Measurements from ENCODE around the gene MRPL10. TPM values are rescaled to one million over a fixed set of nuclear protein-coding genes. Genes with fewer than 3 reads are reported as not detected.

MRPL10 gene
- 10 to 100 TPM; 17.5 to 30.4 TPM for polyA plus RNA-seq

DNA sequence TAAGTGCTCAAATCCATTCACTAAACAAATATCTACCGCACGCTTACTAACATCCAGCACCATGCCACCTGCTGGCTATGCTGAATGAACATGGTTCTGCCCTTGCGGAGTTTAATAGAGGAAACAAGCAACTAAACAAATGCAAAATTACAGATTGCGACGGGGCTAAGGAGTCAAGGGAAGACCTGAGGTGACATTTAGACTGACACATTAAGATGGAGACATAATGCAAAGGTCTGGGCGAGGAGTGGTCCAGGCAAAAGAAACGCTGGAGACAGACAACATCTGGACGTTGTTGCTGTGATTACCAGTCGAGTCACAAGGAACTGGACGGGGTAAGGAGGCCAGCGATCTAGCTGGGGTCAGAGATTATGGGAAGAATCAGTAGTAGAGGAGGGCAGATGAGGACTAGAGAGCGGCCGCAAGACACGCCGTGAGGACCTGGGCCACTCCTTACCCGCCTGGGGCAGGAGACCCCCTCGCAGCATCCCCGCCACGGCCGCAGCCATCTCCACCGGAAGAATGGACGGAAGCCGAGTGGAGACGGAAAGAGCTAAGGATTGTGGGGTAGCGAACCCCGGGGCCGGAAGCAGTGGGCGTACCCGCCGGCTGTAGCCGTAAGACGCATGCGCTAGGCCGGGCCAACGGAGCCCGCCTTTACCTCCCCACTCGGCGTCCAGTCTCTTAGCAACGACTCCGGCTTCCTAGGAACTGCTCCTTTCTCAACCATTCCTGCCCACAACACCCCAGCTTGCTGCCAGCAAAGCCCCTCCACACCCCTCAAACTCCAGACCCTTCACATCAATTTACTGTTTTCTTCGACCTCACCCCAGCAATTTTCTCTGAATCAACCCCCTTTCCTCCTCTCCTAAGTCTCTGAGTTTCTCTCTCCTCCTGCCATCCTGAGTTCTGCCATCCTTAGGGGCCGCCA is at the start of gene MRPL10, which contains the start of gene LRRC46:
TSS of gene MRPL10 (minus strand) at position 539 of the 931 bp plus-strand sequence. CDS start at position 509, 30 bp downstream.
TSS of gene LRRC46 (plus strand) at position 668 of the 931 bp plus-strand sequence. CDS start 320 bp downstream, outside the sequence.
- no peaks in the 10 kb centered on the region for H3K27me3 ChIP-seq (ENCODE audit: control insufficient read depth in 1 of 2, insufficient read depth in 2 of 2, low read length in 2 of 2)
- no peaks in the 10 kb centered on the region for H3K9me3 ChIP-seq (ENCODE audit: control insufficient read depth in 2 of 2, insufficient read depth in 1 of 2, low read depth in 1 of 2, low read length in 1 of 2)
- H3K4me3 ChIP-seq (ENCODE audit: low read depth in 1 of 2, low read length in 2 of 2): peak within 1 kb of the TSS; percentile 60 to 92
- H3K36me3 ChIP-seq (ENCODE audit: control insufficient read depth in 2 of 2, insufficient read depth in 2 of 2, low read length in 1 of 2): peaks cover 10 to 18% of the 10 kb centered on the region in 2 donors
- H3K27ac ChIP-seq (ENCODE audit: low read depth in 2 of 2, low read length in 1 of 2): peak within 1 kb of the TSS; percentile 80 to 88
- peaks cover 3 to 7% of the 10 kb centered on the region in 2 donors for H3K4me1 ChIP-seq (ENCODE audit: control insufficient read depth in 2 of 2, insufficient read depth in 2 of 2, low read length in 1 of 2)
- 0% methylated on average over 42 of the region's 42 CpGs for WGBS, 2 donors

- peaks cover 0 to 11% of the 10 kb centered on the region in 2 donors for H3K4me1 ChIP-seq (ENCODE audit: control insufficient read depth in 2 of 2, insufficient read depth in 2 of 2, low read length in 1 of 2)
- WGBS, 2 donors: 83% methylated on average over 8 of the region's 8 CpGs
- H3K36me3 ChIP-seq (ENCODE audit: control insufficient read depth in 2 of 2, insufficient read depth in 2 of 2, low read length in 1 of 2): no peaks in the 10 kb centered on the region
- no peak overlapping the region for H3K4me3 ChIP-seq (ENCODE audit: low read depth in 1 of 2, low read length in 2 of 2)
- H3K9me3 ChIP-seq (ENCODE audit: control insufficient read depth in 2 of 2, insufficient read depth in 1 of 2, low read depth in 1 of 2, low read length in 1 of 2): no peaks in the 10 kb centered on the region
- H3K27ac ChIP-seq (ENCODE audit: low read depth in 2 of 2, low read length in 1 of 2): no peak overlapping the region
- H3K27me3 ChIP-seq (ENCODE audit: control insufficient read depth in 1 of 2, insufficient read depth in 2 of 2, low read length in 2 of 2): no peaks in the 10 kb centered on the region
Measured at GRCh38 chr17:47879776-47880454, 48.6 kb upstream of the MRPL10 start.

DNA sequence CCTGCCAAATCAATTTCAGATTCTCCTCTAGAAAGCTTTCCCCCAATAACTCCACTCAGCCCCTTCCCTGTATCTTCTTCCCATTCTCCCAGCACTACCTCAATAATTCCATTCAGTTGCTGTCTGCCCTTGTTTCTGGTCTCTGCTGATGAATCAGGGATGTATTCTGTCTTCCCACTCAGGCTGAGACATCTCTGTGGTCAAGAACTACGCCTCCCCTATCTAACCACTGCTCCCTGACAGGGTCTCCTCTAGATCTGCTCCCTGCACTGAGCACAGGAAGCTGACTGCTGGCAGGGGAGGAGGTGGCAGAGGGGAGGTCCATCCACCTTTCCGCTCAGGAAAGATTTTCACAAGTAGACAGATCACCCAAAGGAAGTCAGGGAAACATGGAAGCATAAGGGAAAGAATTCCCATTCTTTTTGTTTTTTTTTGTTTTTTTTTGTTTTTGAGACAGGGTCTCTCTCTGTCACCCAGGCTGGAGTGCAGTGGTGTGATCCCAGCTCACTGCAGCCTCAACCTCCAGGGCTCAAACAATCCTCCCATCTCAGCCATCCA is 47.8 kb upstream of the MRPL10 start:
- Histone ChIP-seq H3K9me3 (ENCODE audit: control insufficient read depth in 2 of 2, insufficient read depth in 1 of 2, low read depth in 1 of 2, low read length in 1 of 2) (no peaks in the 10 kb centered on the region), H3K4me1 (ENCODE audit: control insufficient read depth in 2 of 2, insufficient read depth in 2 of 2, low read length in 1 of 2) (peaks cover 0 to 11% of the 10 kb centered on the region in 2 donors), H3K27me3 (ENCODE audit: control insufficient read depth in 1 of 2, insufficient read depth in 2 of 2, low read length in 2 of 2) (no peaks in the 10 kb centered on the region), H3K4me3 (ENCODE audit: low read depth in 1 of 2, low read length in 2 of 2) (no peak overlapping the region), H3K36me3 (ENCODE audit: control insufficient read depth in 2 of 2, insufficient read depth in 2 of 2, low read length in 1 of 2) (no peaks in the 10 kb centered on the region), H3K27ac (ENCODE audit: low read depth in 2 of 2, low read length in 1 of 2) (no peak overlapping the region)
- 66 to 68% methylated on average over 2 of the region's 2 CpGs for WGBS, 2 donors

- WGBS, 2 donors: 47 to 53% methylated on average over 10 of the region's 10 CpGs
- H3K4me1 ChIP-seq (ENCODE audit: control insufficient read depth in 2 of 2, insufficient read depth in 2 of 2, low read length in 1 of 2): peaks cover 0 to 10% of the 10 kb centered on the region in 2 donors
- no peaks in the 10 kb centered on the region for H3K36me3 ChIP-seq (ENCODE audit: control insufficient read depth in 2 of 2, insufficient read depth in 2 of 2, low read length in 1 of 2)
- H3K27me3 ChIP-seq (ENCODE audit: control insufficient read depth in 1 of 2, insufficient read depth in 2 of 2, low read length in 2 of 2): no peaks in the 10 kb centered on the region
- no peak overlapping the region for H3K27ac ChIP-seq (ENCODE audit: low read depth in 2 of 2, low read length in 1 of 2)
- no peaks in the 10 kb centered on the region for H3K9me3 ChIP-seq (ENCODE audit: control insufficient read depth in 2 of 2, insufficient read depth in 1 of 2, low read depth in 1 of 2, low read length in 1 of 2)
- no peak overlapping the region for H3K4me3 ChIP-seq (ENCODE audit: low read depth in 1 of 2, low read length in 2 of 2)
Measured at GRCh38 chr17:47878203-47879027, 47.1 kb upstream of the MRPL10 start.

DNA sequence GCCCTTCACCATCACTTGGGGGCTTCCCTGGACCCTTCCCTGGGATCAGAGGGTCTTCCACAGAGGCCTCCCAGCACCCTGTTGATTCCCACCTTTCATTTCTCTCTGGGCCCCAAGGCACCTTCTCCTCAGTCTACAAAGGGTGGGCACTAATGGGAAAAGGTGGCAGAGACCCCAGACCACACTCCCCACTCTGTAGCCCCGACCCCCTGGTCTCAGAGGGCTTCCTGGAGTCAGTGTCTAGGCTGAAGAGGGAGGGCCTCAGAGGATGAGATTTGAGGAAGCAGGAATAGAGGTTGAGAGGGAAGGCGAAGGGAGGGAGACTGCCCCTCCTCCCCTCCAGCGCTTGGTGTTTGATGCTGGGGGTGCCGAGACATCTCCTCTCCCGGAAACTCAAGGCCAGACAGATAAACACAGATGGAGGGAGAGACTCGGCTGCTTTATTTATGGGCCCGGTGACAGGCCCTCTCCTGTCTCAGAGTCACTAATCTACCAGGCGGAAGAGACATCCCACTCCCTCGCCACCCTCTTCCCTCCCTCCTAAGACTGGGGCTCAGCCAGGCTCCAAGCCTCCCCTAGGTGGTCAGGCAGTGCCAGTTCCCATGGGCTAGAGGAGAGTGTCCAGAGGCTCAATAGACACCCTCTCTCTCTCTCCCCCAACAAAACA is 46.2 kb upstream of the MRPL10 start:
- no peak overlapping the region for H3K27ac ChIP-seq (ENCODE audit: low read depth in 2 of 2, low read length in 1 of 2)

DNA sequence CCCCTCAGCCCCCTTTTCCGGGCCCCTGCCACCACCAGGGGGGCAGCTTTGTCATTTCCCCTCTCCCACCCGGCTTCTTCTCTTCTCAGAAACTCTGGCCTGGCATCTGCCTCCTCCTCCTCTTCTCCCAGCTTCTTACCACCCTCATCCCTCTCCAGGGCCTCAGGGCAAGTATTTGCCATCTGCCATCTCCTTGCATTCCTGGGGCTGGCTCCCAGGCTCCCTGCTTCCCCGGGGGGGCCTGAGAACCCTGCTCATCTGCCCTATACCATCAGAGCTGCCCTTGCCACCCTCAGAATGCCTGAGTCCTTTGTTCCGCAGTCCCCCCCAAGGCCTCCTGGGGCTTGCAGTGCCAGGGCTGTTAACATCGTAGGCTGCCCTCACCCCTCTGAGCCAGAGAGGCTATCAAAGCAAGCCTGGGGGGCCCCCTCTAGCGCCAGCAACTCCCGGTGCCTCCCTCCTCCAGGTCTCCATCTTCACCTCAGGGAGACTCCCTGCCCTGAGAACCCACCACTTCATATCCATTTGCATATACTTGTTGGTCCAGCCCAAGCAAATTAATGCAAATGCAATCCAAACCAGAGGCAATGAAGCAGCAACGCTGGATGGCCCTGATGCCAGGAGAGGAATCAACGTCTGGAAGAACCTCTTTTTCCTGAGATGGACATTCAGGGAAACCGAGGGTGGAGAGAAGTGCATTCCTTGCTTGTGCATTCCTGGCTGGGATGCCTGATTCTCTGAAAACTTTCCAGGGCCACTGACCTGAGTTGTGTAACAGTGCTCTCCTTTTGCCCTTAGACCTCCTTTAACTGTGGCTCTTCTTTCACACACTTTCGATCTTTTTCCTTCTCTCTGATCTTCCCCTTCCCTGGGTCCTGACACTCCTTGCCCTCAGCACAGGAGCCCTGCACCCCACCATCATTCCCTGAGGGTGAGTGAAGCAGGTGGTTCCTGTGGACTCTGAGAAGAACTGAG is 44.0 kb upstream of the MRPL10 start:
- no peaks in the 10 kb centered on the region for H3K27me3 ChIP-seq (ENCODE audit: control insufficient read depth in 1 of 2, insufficient read depth in 2 of 2, low read length in 2 of 2)
- no peak overlapping the region for H3K4me3 ChIP-seq (ENCODE audit: low read depth in 1 of 2, low read length in 2 of 2)
- H3K9me3 ChIP-seq (ENCODE audit: control insufficient read depth in 2 of 2, insufficient read depth in 1 of 2, low read depth in 1 of 2, low read length in 1 of 2): no peaks in the 10 kb centered on the region
- no peak overlapping the region for H3K27ac ChIP-seq (ENCODE audit: low read depth in 2 of 2, low read length in 1 of 2)
- H3K4me1 ChIP-seq (ENCODE audit: control insufficient read depth in 2 of 2, insufficient read depth in 2 of 2, low read length in 1 of 2): peaks cover 0 to 6% of the 10 kb centered on the region in 2 donors
- H3K36me3 ChIP-seq (ENCODE audit: control insufficient read depth in 2 of 2, insufficient read depth in 2 of 2, low read length in 1 of 2): no peaks in the 10 kb centered on the region
- 53 to 61% methylated on average over 11 of the region's 11 CpGs for WGBS, 2 donors

More for the DNA sequence above, 46.2 kb upstream of the MRPL10 start:
- whole genome bisulfite sequencing, 2 donors: 61% methylated on average over 9 of the region's 9 CpGs
- H3K4me1 ChIP-seq (ENCODE audit: control insufficient read depth in 2 of 2, insufficient read depth in 2 of 2, low read length in 1 of 2): peaks cover 0 to 5% of the 10 kb centered on the region in 2 donors
- no peak overlapping the region for H3K4me3 ChIP-seq (ENCODE audit: low read depth in 1 of 2, low read length in 2 of 2)
- H3K27me3 ChIP-seq (ENCODE audit: control insufficient read depth in 1 of 2, insufficient read depth in 2 of 2, low read length in 2 of 2): no peaks in the 10 kb centered on the region
- no peaks in the 10 kb centered on the region for H3K36me3 ChIP-seq (ENCODE audit: control insufficient read depth in 2 of 2, insufficient read depth in 2 of 2, low read length in 1 of 2)
- no peaks in the 10 kb centered on the region for H3K9me3 ChIP-seq (ENCODE audit: control insufficient read depth in 2 of 2, insufficient read depth in 1 of 2, low read depth in 1 of 2, low read length in 1 of 2)

- Histone ChIP-seq H3K27ac (ENCODE audit: low read depth in 2 of 2, low read length in 1 of 2) (no peak overlapping the region), H3K27me3 (ENCODE audit: control insufficient read depth in 1 of 2, insufficient read depth in 2 of 2, low read length in 2 of 2) (no peaks in the 10 kb centered on the region), H3K4me1 (ENCODE audit: control insufficient read depth in 2 of 2, insufficient read depth in 2 of 2, low read length in 1 of 2) (peaks cover 0 to 6% of the 10 kb centered on the region in 2 donors), H3K4me3 (ENCODE audit: low read depth in 1 of 2, low read length in 2 of 2) (no peak overlapping the region), H3K36me3 (ENCODE audit: control insufficient read depth in 2 of 2, insufficient read depth in 2 of 2, low read length in 1 of 2) (no peaks in the 10 kb centered on the region), H3K9me3 (ENCODE audit: control insufficient read depth in 2 of 2, insufficient read depth in 1 of 2, low read depth in 1 of 2, low read length in 1 of 2) (no peaks in the 10 kb centered on the region)
- 68% methylated on average over 4 of the region's 4 CpGs for WGBS, 2 donors
Measured at GRCh38 chr17:47873200-47874090, 42.1 kb upstream of the MRPL10 start.
